HG03439 (cell line): ENCODE results near the gene CDH18.

Source experiments
- ATAC-seq: cut with Tn5 transposase; IDR thresholded peaks from one replicate; pipeline ENCODE4 v1.9.1; 2021; ENCODE audit warnings: mild to moderate bottlenecking, moderate library complexity; ENCODE audit not compliant: unreplicated experiment

CDH18 gene, protein sequence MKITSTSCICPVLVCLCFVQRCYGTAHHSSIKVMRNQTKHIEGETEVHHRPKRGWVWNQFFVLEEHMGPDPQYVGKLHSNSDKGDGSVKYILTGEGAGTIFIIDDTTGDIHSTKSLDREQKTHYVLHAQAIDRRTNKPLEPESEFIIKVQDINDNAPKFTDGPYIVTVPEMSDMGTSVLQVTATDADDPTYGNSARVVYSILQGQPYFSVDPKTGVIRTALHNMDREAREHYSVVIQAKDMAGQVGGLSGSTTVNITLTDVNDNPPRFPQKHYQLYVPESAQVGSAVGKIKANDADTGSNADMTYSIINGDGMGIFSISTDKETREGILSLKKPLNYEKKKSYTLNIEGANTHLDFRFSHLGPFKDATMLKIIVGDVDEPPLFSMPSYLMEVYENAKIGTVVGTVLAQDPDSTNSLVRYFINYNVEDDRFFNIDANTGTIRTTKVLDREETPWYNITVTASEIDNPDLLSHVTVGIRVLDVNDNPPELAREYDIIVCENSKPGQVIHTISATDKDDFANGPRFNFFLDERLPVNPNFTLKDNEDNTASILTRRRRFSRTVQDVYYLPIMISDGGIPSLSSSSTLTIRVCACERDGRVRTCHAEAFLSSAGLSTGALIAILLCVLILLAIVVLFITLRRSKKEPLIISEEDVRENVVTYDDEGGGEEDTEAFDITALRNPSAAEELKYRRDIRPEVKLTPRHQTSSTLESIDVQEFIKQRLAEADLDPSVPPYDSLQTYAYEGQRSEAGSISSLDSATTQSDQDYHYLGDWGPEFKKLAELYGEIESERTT

DNA sequence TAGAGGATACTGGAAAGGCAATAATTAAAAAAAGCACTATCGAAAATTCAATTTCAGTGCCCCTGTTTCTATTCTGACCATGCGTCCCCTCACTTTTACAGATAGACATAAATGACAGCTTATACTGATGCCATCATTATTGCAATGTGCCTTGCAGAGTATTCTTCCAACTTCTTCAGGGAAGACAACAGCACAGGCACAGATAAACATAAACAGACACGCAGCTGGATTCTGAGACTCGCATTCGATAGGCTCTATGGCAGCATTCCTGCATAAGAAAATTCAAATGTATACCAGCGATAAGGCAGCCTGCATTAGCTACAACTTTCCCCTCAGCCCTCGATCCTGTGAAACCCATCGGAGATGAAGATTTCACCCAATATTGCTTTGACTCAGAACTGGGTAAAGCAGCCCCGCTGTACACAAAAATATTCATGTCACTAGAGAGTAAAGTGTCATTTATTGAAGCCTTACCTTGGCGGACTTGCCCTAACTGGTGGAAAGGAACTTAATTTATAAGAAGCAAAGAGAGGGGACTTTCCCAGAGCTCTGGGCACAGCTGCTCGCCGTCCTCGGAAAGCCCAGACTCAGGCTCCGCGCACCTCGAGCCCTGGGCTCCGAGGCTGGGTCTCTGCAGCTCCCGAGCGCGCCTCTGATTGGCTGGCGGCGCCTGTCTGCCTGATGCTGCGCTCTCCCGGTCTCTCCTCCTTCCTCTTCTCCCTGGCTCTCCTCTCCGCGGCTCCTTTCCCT is at the start of gene CDH18:
CDH18 (minus strand) TSS at position 589 of the 750 bp plus-strand sequence. CDS start 149,214 bp downstream, outside the sequence.
- no peak for ATAC-seq

DNA sequence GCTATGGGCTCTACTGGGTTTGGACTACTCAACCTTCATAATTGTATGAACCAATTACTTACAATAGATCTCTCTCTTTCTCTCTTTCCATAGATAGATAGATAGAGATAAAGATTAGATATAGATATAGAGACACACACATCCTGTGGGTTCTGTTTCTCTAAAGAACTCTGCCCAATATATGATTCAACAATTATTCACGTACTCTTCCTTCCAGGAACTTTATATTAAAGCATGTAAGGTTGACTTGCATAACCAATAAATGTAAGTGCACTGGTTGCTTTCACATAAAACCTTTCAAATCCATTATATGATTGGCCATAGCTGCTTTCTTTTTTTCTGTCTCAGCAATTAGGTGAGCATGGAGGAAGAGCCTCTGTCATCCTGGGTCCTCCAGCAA is 46.7 kb upstream of the CDH18 start:
- no peak for ATAC-seq

DNA sequence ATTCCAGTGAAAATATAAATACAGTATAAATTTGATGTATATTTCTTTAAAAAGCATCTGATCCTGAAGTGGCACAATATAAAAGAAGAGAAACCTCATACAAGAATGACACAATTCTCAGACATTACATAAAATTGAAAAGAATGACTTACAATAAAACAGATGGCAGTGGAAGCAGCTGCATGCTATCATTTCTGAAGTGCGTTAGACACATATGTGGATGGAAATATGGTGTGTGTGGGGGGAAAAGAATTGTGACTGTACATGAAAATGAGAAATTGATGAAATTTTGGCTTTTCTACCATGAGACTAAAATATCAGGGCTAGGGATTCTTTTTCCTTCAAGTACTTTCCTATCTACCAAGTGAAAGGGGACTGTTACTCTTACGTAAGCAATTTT is 45.9 kb upstream of the CDH18 start:
- no peak for ATAC-seq

DNA sequence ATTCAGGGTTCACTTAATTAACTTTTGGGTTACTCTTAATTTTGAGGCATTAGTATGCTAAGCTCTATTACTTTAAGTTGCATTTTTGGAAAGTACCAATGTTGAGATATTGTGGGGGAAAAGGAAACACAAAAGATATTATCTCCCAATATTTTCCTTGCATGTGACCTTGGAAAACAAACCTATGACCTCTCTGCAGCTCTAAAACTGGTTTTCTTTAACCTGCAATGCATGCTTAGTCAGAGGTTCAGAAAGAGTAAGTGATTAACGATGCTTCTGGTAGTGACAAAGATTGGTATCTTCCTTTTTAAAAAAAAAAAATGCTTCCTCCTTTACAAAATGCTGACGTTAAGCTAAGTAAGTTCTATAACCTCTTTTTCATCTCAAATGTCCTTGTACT is 44.9 kb upstream of the CDH18 start:
- ATAC-seq, result no peak

DNA sequence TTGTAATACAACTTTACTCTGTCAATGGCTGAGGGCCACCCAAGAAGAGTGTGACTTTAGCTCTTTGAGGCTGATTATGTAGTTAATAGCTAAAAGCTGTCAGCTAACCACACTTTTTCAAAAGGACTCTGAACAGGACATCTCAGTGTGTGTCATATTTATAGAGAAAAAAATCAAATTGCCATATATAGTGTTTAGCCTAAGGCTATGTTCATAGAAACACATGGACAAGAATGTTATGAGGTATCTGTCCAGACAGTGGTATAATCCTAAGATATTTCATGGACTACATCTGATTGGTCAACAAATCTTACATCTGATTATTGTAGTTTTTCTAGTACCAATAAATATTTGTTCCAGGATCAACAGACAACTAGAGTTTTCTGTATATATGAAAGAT is 42.1 kb upstream of the CDH18 start:
- no peak for ATAC-seq

DNA sequence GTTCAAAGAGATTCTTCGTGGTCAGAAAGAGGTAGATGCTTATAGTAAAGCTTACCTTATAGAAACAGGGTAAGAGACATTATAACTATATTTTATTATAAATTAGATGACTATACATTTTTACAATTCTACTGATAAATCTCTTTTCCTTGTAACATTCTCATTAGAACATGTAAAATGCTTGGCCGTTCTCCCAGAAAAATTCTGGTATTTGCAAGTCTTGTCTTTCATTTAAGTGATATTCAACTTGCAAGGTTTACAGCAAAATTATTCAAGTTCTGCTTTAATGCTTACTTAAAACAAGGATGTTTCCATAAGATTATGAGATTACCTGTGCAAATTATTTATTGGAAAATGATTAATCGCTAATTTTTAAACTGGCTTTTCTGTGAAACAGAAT is 41.3 kb upstream of the CDH18 start:
- no peak for ATAC-seq

DNA sequence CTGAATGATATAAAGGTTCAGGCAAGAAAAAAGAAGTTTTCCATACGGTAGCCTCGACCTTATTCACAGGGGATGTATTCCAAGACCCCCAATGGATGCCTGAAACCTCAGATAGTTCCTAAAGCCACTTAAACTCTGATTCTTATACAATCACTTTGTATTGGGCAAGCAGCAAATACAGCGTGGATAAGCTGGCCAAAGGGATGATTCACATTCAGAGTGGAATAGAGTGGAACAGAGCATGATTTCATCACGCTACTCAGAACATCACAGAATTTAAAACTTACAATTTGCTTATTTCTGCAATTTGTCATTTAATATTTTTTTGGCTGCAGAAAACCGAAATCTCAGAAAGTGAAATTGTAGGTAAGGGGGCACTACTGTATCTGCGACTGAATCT is 40.5 kb upstream of the CDH18 start:
- no peak for ATAC-seq

DNA sequence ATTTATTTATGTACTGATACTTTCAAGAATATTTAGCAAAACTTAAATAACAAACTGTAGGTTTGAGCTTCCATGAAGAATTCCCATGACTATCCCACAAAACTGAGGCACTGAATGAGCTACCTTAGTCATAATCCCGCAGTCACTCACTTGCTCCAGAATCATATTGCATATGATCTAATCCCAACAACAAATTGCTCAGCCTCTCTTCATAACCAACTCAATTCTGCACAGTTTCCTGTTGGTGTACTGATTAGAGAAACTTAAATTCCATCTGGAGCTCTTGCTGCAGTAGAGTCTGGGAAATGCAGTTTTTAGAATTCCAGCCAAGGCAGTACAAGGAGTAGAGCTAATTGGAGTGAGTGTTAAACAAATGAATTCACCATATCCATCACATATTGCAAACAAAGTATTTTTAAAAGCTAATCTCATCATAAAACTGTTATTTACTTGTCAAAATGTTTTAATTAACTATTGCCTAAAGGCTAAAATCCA is 35.7 kb upstream of the CDH18 start:
- ATAC-seq, result no peak

DNA sequence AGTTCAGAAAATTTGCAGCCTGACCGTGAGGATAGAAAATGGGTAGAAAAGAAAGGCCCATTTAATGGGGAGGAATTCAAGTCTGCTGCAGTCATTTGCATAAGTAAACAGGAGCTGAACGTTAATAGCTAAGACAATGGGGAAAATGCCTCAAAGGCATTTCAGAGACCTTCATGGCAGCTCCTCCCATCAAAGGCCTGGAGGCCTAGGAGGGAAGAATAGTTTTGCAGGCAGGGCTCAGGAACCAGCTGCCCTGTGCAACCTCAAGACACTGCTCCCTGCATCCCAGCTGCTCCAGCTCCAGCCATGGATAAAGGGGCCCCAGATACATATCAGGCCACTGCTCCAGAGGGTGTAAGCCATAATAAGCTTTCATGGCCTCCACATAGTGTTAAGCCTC is 32.2 kb upstream of the CDH18 start:
- no peak for ATAC-seq

DNA sequence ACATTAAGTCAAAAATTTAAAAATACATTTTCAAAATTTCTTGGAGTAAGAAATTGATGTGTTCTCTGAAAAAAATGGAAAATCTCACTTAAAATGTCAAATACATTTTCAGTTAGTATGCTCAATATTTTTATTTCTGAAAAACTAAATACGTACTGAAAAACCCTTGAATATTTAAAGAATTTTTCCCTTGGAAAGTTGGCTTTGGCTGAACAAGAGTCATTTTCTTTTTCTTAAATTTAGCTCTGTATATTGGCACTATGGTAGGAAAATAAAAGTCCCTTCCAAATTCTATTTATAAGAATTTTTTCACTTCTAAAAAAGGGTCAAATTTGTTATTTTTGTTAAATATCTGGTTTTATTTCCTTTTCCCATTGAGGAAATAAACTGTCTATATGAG is 29.0 kb upstream of the CDH18 start:
- no peak for ATAC-seq

DNA sequence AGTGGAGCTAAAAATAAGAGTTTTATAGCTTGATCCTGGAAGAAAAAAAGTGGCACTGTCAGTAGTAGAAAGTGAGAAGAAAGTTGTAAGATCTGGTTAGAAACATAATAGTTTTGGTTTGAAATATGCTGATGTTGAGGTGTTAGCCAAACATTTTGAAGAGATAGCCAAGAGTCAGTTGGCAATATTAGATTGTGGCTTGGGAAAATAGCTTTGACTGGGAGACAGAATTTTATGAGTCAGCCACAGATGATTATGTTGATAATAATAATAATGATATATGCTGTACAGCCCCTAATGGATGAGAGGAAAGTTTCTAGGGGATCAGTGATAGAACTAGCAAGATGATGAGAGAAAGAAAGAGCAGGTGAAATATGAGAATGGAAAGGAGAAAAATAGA is 12.4 kb upstream of the CDH18 start:
- ATAC-seq, result no peak

DNA sequence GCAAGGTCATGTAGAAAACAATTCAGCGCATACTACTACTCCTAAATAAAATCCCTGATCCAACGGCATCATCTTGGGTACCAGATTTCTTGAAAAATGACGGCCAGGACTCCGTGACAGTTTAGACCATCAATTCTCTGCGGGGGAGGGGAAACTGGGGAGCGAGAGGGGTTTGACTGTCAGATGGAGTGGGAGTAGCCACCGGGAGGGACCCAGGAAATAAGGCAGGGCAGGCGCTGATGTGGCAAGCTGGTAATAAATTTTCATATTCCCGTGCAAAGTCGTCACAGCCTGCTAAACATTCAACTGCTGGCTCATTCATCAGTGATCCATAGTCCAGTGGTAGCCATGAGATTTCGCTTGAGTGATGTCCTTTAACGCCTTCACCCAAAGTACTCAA is 457 bp upstream of the CDH18 start:
- no peak for ATAC-seq

DNA sequence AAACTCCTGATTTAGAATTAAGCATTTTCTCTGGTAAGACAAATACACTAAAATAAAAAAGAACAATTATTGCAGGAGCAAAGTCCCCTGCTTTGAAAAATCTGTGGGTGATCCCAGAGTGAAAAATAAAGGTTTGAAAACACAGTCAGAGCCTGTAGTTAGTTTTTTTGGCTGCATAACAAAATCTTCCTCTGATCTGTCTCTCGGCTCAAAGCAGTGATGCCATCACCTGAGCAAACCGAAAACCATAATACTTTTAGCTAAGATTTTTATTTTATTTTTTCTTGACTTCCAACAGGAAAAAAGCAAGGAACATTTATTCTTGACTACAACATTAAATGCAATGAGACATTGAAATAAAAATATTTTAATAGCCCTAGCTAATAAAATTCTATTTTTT is 1.2 kb downstream of the CDH18 start:
- ATAC-seq, result no peak

DNA sequence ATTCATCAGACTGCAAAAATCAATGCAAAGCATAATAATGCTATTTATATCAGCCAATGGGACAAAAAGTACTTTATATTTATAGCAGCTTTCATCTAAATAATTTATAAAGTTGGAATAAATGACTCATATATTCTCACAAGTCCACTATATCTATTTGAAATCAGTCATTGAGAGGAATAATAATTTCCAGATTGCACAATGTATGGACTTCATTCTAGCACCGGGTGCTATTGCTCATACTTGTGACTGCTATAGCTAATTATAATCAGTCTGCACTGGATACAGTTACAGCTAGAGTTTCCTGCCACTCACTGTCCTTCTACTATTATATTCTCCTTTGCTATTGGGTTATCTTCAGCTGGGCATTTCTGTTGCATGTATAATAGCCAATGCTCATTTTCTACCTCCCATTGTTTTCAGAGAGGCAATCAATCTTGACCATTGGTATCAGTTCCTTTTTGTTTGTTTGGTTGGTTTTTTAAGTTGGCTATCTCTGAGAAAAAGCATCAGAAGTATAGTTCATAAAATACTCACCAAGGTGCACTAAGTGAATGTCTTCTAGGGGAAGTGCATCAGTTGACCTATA is 1.9 kb downstream of the CDH18 start:
- ATAC-seq, result no peak

DNA sequence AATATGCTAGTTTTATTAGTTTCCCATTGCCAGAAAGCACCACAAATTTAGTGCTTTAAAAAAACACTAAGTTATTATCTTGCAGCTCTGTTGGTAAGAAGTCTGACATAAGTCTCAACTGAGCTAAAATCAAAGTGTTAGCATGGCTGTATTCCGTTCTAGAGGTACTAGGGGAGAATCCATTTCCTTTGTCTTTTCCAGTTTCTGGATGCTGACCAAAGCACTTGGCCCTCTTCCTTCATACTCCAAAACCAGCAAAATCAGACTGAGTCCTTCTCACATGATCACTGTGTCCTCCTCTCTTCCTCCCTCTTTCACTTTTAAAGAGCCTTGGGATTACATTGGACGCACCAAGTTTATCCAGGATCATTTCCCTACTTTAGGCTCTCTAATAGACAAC is 9.5 kb downstream of the CDH18 start:
- no peak for ATAC-seq

DNA sequence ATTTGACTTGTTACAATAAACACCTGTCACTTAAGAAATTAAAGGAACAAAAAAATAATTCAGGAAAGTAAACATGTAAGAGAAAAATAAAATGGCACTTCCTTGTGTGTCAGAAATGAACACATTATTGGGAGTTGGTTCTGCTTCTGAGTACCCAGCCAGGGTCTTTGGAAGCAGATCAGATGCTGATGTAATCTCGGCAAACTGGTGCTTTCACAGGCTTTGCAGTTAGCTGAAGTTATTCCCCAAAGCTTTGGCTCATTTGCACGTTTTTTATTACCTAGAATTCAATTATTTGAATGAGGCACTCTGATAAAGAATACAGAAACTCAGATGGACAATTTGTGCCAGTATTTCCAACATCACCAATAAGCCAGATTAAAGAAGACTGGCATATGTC is 10.9 kb downstream of the CDH18 start:
- no peak for ATAC-seq

DNA sequence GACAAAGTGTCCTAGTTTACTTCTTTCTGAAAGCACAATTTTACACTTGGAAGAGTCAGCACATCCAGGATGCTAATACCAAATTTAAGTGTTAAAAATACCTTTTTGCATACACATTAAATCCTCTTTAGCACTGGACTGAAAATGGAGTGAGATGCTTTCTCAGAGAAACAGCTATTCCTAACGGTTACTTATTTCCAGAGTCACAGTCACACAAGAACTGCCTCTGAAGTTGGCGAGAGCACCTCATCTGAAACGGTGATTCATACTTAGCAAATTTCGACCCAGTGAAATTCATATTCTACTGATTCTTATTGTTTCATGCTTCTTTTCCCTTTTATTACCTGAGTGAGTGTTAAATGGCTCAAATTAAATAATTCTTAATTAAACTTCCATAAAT is 12.2 kb downstream of the CDH18 start:
- ATAC-seq, result no peak

DNA sequence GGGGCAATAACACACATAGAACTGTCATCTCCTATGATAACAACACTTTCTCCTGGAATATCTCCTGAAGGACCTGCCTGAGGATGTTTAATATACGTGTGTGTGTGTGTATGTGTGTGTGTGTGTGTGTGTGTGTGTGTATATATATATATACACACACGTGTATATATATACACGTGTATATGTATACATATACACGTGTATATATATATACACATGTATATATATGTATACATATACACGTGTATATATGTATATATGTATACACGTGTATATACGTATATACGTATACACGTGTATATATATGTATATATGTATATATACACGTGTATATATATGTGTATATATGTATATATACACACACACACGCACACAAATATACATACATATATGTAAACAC is 27.5 kb downstream of the CDH18 start:
- no peak for ATAC-seq

DNA sequence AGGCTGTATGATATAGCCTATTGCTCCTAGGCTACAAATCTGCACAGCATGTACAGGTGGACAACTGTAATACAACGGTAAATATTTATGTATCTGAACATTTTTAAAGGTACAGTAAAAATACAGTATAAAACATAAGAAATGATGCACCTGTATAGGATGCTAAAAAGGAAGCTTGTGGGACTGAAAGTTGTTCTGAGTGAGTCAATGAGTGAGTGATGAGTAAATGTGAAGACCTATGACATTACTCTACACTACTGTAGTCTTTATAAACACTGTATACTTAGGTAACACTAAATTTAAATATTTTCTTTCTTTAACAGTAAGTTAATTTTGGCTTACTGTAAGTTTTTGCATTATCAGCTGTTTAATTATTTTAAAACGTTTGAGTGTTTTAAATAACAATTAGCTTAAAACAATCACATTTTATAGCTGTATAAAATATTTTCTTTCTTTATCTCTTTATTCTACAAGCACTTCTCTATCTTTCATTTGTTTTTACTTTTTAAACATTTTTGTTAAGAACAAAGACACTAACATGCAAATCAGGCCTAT is 28.1 kb downstream of the CDH18 start:
- no peak for ATAC-seq

DNA sequence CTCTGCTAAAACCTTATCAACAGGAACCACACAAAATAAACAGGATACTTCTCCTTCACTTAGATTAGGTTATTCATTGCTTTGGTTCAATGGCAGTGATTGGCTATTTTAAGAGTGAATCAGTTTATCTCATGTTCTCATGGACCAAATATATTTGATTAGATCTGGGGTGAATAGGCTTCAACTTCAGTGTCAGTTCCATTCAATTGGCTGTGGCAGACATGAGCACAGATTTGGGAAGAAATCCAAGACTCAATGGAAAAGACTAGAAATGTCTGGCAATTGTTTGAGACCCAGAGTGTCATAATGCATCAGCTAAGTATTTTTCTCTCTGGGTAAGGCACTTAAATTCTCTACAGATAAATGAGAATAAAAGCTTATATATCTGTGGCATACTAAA is 37.1 kb downstream of the CDH18 start:
- no peak for ATAC-seq

DNA sequence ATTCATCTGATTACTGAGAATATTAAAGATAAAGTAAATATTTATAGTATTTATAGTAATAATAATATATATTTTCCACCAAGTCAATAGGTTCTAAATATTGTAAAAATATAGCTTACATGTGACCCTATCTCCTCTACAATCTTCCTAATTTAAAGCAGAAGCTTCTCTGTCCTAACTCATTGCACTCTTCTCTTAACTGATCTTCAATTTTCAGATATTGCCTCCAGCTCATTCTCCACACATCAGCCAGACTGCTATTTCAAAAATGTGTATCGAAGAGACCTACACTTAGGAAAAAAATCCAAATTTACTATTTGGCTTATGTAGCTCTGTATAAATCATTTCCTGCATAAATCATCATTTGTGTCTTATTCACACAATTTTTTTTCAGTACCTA is 47.8 kb downstream of the CDH18 start:
- no peak for ATAC-seq
